MM.1S (cell line): ENCODE measurements around the gene HARS1.
A peak's percentile ranks its signal among the peaks of the same experiment; 100 is the strongest.

Experiments
- DNase-seq: peaks from one replicate; pipeline ENCODE4 v3.0.0-alpha.2; 2015
- H2AFZ ChIP-seq: fragments of 300-600 bp; sonication (generic); 2 replicates; pipeline ENCODE4 v1.6.0; 2016; ENCODE audit warnings: antibody characterized with exemption, low read length
- H3F3A ChIP-seq: fragments of 300-600 bp; sonication (generic); 2 replicates; pipeline ENCODE4 v1.6.1; 2016; ENCODE audit warnings: mild to moderate bottlenecking, antibody characterized with exemption, low read length, moderate library complexity, mixed read lengths; ENCODE audit not compliant: insufficient read depth
- H3K27ac ChIP-seq: fragments of 300-600 bp; sonication (generic); 2 replicates; pipeline ENCODE4 v1.5.1; 2016; ENCODE audit warnings: mild to moderate bottlenecking, low read length
- H3K27me3 ChIP-seq: fragments of 300-600 bp; sonication (generic); replicated peaks from 2 replicates; pipeline ENCODE4 v1.6.0; 2016; ENCODE audit warnings: low read length; ENCODE audit not compliant: insufficient read depth
- H3K36me3 ChIP-seq: fragments of 300-600 bp; sonication (generic); replicated peaks from 2 replicates; pipeline ENCODE4 v1.6.1; 2016; ENCODE audit warnings: mild to moderate bottlenecking, low read length, mixed read lengths; ENCODE audit not compliant: insufficient read depth
- H3K4me1 ChIP-seq: fragments of 300-600 bp; sonication (generic); 2 replicates; pipeline ENCODE4 v1.6.1; 2016; ENCODE audit warnings: low read length, mixed read lengths
- H3K4me2 ChIP-seq: fragments of 300-600 bp; sonication (generic); 2 replicates; pipeline ENCODE4 v1.6.0; 2016; ENCODE audit warnings: low read depth, low read length
- H3K4me3 ChIP-seq: fragments of 300-600 bp; sonication (generic); 2 replicates; pipeline ENCODE4 v1.5.1; 2016; ENCODE audit warnings: low read length, mixed read lengths
- H3K79me2 ChIP-seq: fragments of 300-600 bp; sonication (generic); 2 replicates; pipeline ENCODE4 v1.6.1; 2016; ENCODE audit warnings: mixed run types, low read length, mixed read lengths
- H3K9ac ChIP-seq: fragments of 300-600 bp; sonication (generic); 2 replicates; pipeline ENCODE4 v1.6.1; 2016; ENCODE audit warnings: low read length, mixed read lengths
- H3K9me2 ChIP-seq: fragments of 300-600 bp; sonication (generic); replicated peaks from 2 replicates; pipeline ENCODE4 v1.6.1; 2016; ENCODE audit warnings: mild to moderate bottlenecking, low read length, mixed read lengths; ENCODE audit not compliant: insufficient read depth
- H3K9me3 ChIP-seq: fragments of 300-600 bp; sonication (generic); replicated peaks from 2 replicates; pipeline ENCODE4 v1.6.1; 2016; ENCODE audit warnings: mild to moderate bottlenecking, low read length, mixed read lengths; ENCODE audit not compliant: insufficient read depth
- H4K20me1 ChIP-seq: fragments of 300-600 bp; sonication (generic); 2 replicates; pipeline ENCODE4 v1.6.1; 2016; ENCODE audit warnings: mild to moderate bottlenecking, low read length, moderate library complexity, mixed read lengths; ENCODE audit not compliant: insufficient read depth
- CTCF ChIP-seq: fragments of 300-600 bp; sonication (generic); IDR thresholded peaks from 2 replicates; pipeline ENCODE4 v1.5.1; 2016; ENCODE audit warnings: antibody characterized with exemption, low read length, mixed read lengths
- EZH2 ChIP-seq: fragments of 300-600 bp; sonication (generic); optimal IDR thresholded peaks from 2 replicates; pipeline ENCODE3; 2017; ENCODE audit warnings: low read depth, mild to moderate bottlenecking, antibody characterized with exemption, low read length, mixed read lengths
- EZH2phosphoT487 ChIP-seq: fragments of 300-600 bp; sonication (generic); IDR thresholded peaks from 2 replicates; pipeline ENCODE4 v1.6.1; 2018; ENCODE audit warnings: antibody characterized with exemption, low read length

Gene HARS1, protein sequence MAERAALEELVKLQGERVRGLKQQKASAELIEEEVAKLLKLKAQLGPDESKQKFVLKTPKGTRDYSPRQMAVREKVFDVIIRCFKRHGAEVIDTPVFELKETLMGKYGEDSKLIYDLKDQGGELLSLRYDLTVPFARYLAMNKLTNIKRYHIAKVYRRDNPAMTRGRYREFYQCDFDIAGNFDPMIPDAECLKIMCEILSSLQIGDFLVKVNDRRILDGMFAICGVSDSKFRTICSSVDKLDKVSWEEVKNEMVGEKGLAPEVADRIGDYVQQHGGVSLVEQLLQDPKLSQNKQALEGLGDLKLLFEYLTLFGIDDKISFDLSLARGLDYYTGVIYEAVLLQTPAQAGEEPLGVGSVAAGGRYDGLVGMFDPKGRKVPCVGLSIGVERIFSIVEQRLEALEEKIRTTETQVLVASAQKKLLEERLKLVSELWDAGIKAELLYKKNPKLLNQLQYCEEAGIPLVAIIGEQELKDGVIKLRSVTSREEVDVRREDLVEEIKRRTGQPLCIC

GRCh38 chr5:140690941-140691924 lies at the start of gene HARS1, which contains the start of gene HARS2:
HARS1 (minus strand) TSS chr5:140691370; CDS start chr5:140691304, 66 bp downstream.
HARS2 (plus strand) TSS chr5:140691455; CDS start chr5:140691649, 194 bp downstream.
- Histone ChIP-seq H4K20me1 (no peaks in the 10 kb centered on the region), H3K79me2 (peaks cover 55% of the 10 kb centered on the region), H3K27me3 (no peaks in the 10 kb centered on the region), H2AFZ (peak within 1 kb of the TSS; percentile 93), H3K9me2 (no peaks in the 10 kb centered on the region), H3K9me3 (no peaks in the 10 kb centered on the region), H3K4me1 (peaks cover 10% of the 10 kb centered on the region; the same call in 1 of the 2 replicates), H3K4me2 (peak within 1 kb of the TSS; percentile 87), H3F3A (peaks cover 15% of the 10 kb centered on the region), H3K9ac (peak within 1 kb of the TSS; percentile 80), H3K4me3 (peak within 1 kb of the TSS; percentile 91), H3K36me3 (peaks cover 10% of the 10 kb centered on the region), H3K27ac (peak within 1 kb of the TSS; percentile 63)
- peak; percentile 95 for DNase-seq
- TF ChIP-seq CTCF (no peak), EZH2 (no peak), EZH2phosphoT487 (no peak)

DNA sequence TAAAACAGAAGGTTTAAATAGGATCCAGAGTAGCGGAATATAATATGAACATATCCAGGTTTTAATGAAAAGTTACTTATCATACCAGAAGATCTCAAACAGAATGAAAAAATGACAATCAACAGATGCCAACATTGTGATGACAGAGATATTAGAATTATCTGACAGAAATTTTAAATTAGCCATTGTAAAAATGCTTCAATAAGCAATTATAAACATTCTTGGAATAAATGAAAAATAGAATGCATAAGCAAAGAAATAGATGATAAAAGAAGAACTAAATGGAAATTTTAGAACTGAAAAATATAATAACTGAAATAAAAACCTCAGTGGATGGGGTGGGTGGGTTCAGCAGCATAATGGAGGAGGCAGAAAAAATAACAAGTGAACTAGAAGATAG lies 46.3 kb upstream of the HARS1 start:
- no peaks in the 10 kb centered on the region for H3K79me2 ChIP-seq

More for the DNA sequence above, 46.3 kb upstream of the HARS1 start:
- H3K27ac ChIP-seq = no peak overlapping the region
- no peak overlapping the region for H3K4me2 ChIP-seq
- H3K4me1 ChIP-seq = no peaks in the 10 kb centered on the region
- no peaks in the 10 kb centered on the region for H3K36me3 ChIP-seq
- H3K9me2 ChIP-seq = no peaks in the 10 kb centered on the region
- no peak overlapping the region for H3K4me3 ChIP-seq
- H2AFZ ChIP-seq = no peak overlapping the region
- DNase-seq = no peak
- TF ChIP-seq EZH2phosphoT487 (no peak), CTCF (no peak), EZH2 (no peak)
- no peaks in the 10 kb centered on the region for H4K20me1 ChIP-seq
- H3K9ac ChIP-seq = no peak overlapping the region
- H3K9me3 ChIP-seq = no peaks in the 10 kb centered on the region
- no peaks in the 10 kb centered on the region for H3F3A ChIP-seq
- H3K27me3 ChIP-seq = no peaks in the 10 kb centered on the region
